Stimulated activated naive CD4-positive, alpha-beta T cell (primary cell): ENCODE measurements around the gene RAB40B.
"Not testable (repeated sequence)": the region's sequence is repeated elsewhere in the genome, so short reads cannot be mapped to it uniquely, and the experiment has no call there.

Source experiments
- DNase-seq, 6 experiments: peaks; one replicate each; lab custom pipeline; 2025; lab: John Stamatoyannopoulos, UW

RAB40B gene, protein sequence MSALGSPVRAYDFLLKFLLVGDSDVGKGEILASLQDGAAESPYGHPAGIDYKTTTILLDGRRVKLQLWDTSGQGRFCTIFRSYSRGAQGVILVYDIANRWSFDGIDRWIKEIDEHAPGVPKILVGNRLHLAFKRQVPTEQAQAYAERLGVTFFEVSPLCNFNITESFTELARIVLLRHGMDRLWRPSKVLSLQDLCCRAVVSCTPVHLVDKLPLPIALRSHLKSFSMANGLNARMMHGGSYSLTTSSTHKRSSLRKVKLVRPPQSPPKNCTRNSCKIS

DNA sequence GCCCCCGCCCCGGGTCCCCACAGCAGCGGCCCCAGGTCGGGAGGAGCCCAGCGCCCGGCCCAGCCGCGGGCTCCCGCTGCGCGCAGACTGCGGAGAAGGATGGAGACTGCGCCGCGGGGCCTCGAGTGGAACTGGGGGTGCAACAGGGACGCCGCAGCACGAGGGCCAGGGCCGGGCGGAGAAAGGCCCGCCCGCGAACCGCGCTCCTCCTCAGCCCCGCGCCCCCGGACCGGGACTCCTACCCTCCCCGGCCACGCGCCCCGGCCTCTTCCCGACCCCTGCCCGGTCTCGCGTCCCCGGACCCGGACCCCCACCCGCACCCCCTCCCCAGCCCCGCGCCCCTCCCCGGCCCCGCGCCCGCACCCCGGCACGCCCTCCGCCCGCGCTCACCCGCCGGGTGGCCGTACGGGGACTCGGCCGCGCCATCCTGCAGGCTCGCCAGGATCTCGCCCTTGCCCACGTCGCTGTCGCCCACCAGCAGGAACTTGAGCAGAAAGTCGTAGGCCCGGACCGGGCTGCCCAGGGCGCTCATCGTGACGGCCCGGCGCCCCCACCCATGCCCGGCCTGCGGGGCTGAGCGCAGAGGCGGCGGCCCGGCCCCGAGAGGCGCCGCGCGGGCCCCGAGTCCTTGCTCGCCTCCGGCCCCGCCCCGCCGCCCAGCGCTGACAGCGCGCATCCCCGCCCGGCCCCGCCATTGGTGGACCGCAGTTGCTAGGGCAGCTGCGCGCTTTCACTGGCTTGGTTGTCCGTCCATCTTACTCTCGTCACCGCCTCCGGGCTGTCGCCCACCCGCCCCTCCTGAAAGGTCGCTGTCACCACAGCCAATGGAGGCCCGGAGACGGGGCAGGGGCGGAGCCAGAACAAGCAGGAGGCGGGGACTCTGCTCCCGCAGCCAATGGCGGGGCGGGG lies at the start of gene RAB40B:
Gene RAB40B (minus strand): TSS at position 634 of the 909 bp plus-strand sequence. CDS start 102 bp downstream, at position 532.
- DNase-seq, result peak; percentile 98 to 99 (median 98)

DNA sequence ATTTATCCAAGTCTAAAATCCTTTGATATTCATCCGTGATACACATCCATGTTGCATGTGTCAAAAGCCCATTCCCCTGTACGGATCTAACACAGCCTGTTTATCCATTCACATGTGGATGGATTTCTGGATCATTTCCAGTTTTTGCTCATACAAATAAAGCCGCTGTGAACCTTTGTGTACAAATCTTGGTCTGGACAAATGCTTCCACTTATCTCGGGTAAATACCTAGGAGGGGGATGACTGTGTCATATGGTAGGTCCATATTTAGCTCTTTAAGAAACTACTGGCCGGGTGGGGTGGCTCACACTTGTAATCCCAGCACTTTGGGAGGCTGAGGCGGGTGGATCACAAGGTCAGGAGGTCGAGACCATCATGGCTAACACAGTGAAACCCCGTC lies 47.0 kb upstream of the RAB40B start:
- DNase-seq, result no peak

DNA sequence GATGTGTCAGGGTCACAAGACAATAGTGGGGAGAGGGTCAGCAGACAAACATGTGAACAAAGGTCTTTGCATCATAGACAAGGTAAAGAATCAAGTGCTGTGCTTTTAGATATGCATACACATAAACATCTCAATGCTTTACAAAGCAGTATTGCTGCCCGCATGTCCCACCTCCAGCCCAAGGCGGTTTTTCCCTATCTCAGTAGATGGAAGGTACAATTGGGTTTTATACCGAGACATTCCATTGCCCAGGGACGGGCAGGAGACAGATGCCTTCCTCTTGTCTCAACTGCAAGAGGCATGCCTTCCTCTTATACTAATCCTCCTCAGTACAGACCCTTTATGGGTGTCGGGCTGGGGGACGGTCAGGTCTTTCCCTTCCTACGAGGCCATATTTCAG lies 46.2 kb upstream of the RAB40B start:
- not testable (repeated sequence) for DNase-seq

DNA sequence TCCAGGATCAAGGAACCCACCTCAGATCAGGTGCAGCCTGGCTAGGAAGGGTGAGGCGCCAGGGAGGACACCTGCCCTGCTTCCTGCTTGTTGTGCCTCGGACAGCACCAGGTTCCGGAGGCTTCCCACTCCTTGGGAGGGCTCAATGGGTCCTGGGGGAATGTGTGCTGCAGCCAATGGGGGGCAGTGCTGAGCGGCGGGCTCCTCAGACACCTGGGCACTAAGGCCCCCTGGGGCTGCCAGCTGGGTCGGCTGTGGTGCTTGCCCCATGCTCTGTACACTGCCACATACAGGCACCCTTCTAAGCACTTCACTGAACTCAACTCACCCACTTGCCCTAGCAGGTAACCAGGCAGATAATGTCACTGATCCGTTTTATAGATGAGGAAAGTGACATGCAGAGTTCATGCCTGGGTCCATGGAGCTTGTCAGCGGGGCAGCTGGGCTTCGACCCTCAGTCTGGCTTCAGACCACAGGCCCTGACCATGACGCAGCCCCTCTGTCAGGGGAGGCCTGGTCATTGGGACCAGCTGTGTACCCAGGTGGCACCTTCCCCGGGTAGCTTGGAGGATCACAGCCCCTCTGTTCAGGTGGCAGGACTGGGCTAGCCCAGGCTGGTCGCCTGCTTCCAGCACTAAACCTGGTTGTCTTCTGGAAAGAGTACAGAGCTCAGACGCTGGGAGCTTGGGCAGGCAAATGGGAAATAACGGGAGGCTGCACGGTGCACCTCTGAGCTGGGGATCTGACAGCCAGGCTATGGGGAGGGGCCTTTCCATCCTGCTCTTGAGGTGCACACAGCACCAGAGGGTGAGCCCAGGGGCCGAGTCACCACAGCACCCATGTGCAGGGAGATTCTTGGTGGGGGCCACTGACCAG lies 45.1 kb upstream of the RAB40B start:
- no peak for DNase-seq

DNA sequence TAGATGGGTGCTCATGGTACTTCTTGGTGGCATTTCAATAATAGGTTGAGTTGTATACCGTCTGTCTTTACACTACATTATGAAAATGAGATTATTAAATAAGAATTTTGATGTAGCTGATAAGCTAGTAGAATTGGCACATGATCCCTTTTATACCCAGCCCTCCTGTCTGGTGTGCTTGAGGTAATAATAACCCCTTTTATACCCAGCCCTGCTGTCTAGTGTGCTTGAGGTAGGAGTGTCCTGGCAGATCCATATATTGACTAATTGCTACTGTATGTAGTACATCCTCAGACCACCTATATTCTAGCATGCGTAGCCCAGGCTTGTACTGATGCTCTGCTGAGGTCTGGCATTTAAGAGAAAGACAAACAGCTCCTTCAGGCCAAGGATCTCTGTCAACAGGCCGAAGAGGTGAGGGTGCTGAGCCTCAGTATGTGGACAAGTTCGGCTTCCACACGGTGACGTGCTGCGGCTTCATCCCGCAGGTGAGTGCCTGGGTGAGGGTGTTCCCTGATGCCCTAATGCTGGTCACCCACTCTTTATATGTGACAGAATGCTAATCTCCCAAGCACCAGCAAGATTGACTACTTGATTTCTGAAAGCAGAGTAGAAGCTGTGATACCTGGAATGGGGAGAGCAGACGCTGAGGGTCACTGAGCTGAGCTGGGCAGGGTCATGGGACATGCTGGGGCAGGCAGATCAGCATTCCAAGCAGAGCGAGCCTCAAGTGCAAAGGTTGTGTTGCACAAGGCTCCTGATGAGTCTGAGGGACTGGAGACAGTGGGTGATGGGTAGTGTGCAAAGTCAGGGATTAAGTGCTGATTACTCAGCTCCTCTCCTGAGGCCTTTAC lies 42.6 kb upstream of the RAB40B start:
- DNase-seq, result no peak

DNA sequence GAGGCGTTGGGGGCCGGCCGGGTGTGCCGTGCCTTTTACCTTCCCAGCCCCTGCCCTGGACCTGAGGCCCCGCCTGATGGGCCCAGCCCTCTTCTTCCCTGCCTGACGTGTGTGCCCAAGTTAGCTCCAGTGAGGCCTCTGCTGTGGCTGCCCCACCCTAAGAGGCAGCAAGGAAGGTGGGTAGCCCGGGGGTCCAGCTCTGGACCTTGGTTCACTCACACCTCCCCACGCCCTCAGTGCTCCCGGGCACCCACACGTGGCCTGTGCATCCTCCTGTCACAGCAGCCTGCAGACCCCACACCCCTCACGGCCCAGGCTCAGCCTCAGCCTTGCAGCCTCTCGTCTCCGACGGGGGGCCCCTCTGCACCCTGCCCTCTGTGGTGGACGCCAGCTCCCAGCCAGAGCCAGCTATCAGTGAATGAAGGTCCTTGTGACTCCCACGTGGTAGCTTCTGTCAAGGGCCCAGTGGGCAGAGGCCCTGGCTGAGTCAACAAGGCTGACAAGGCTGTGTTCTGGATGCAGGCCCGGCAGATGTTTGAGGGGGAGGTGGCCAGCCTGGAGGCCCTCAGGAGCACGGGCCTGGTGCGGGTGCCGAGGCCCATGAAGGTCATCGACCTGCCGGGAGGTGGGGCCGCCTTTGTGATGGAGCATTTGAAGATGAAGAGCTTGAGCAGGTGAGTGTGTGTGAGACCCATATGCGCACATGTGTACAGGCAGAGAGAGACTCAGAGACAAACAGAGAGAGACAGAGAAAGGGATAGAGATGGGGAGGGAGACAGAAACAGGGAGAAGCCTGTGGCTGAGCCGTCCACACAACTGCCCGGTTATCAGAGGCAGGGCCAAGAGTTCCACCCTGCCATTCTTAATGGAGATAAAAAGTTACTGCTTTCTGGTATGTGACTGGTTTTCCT lies 39.7 kb upstream of the RAB40B start:
- DNase-seq, result no peak

DNA sequence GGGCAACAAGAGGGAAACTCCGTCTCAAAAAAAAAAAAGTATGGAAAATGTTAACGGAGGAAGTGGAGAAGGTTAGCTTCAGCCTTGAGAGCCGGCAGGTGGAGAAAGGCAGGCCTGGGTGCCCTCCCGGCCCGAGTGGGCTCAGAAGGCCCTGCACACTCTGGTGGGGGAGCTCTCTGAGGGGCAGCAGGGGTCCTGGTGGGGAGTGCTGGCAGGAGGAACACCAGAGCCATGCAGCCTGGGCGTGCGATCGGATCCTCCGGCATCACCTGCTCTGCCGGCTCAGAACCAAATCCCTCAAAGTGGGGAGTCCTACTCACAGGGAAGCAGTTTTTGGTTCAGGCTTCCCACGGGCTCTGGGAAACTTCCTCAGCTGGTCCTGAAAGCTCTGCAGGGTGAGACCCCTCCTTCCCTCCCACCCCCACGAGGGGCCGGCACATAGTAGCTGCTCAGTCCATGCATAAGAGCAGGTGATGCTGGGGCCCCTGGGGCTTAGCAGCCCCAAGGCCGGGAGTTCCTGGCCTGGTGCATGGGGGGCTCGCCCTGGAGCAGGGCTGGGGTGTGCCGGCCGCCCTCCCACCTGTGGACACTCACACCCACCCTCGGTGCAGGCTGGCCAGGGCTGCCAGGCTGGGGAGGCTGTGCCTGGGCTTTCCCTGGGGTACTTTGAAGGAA lies 38.1 kb upstream of the RAB40B start:
- no peak for DNase-seq

DNA sequence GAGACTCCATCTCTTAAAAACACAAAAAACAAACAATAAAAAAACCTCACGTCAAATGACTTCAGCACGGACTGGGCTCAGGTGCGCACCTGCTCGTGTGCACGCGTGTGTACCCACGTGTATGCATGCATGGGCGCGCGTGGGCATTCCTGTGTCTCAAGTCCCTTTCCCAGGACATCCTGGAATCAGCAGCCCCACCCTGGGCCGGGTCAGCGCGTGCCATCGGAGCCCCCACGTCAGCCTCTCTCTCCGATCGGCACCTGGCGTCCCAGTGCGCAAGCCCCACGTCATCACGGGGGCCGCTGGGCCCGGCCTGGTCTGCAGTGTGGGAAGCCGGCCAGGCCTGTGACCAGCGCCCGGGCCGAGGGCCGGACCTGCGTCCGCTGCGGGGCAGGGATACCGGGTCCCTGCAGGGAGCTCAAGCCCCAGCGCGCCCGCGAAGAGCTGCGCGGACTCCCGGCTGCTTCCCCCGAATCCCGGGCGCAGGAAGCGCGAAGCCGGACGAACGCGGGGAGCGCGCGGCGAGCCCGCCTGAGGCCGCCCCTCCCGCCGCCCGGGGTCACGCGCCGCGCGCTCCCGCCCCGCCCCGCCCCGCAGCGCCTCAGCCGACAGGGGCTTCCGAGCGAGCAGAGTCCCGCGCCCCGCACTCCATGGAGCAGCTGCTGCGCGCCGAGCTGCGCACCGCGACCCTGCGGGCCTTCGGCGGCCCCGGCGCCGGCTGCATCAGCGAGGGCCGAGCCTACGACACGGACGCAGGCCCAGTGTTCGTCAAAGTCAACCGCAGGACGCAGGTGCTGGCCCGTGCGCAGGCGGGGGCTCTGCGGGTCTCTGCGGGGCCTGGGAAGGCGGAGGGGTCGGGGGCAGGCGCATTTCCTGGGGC lies 36.7 kb upstream of the RAB40B start, which contains the start of gene FN3K:
Gene FN3K (plus strand): TSS at position 629 of the 880 bp plus-strand sequence. CDS start 22 bp downstream, at position 651.
- DNase-seq, result peak in 5 of 6 experiments; percentile 25 to 55 (median 32)

DNA sequence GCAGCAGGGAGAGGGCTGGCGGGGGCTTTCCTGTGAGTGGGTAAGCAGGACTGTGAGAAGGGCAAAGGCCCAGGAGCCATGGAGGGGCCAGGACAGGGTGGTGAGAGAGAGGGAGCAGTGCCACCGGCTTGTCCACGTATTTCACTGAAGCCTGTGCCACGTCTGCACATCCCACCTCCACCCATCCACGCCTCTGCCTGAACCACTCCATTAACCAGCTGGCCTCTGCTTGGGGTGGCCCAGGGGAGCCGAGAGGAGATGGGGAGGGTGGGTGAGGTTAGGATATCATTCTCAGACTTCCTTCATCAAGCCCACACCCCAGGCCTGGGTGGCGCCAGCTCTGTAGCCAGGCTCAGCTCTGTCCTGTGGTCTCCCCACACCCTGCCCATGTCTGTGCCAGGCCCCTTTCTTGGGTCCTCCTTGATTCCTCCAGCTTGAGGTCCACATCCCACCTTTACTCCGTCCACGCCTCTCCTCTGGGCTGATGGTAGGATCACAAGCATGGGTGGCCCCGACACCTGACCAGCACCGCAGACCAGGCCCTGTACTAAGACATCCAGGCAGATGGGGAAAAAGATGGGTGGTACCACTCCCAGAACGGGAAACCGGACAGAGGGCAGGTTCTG lies 33.7 kb upstream of the RAB40B start:
- DNase-seq, result no peak

DNA sequence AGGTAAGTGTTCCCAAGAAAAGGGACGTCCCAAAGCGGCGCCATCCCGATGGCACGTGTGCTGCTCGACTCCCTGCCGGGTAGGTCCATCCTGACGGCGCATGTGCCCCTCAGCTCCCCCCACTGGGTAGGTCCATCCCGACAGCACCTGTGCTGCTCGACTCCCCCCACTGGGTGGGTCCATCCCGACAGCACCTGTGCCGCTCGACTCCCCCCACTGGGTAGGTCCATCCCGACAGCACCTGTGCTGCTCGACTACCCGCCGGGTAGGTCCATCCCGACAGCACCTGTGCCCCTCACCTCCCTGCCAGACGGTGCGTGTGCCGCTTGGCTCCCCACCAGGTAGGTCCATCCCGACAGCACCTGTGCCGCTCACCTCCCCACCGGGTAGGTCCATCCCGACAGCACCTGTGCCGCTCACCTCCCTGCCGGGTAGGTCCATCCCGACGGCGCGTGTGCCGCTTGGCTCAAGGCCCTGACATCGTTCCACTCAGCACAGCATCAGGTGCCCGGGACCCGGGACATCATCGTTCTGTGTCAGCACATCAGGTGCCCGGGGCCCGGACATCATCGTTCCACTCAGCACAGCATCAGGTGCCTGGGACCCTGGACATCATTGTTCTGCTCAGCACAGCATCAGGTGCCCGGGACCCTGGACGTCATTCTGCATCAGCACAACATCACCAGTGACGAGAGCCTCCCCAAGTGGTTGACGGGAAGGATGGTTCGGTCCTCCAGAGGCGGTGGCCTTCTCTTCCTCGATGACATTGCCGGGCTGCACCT lies 31.2 kb upstream of the RAB40B start:
- no peak for DNase-seq

DNA sequence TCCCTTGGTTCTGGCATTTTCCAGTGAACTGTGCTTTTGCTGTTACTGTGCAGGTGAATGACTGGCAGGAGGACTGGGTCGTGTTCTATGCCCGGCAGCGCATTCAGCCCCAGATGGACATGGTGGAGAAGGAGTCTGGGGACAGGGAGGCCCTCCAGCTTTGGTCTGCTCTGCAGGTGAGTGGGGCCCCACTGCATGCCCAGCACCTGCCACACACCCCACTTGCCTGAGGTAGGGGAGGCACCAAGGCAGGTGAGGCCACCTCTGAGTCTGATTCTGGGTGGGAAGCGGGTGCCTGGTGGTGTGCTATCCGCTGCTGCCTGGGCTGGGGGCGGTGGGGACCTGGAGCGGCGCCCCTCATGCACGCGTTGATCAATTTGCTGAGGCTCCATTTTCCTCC lies 27.9 kb upstream of the RAB40B start:
- no peak for DNase-seq

DNA sequence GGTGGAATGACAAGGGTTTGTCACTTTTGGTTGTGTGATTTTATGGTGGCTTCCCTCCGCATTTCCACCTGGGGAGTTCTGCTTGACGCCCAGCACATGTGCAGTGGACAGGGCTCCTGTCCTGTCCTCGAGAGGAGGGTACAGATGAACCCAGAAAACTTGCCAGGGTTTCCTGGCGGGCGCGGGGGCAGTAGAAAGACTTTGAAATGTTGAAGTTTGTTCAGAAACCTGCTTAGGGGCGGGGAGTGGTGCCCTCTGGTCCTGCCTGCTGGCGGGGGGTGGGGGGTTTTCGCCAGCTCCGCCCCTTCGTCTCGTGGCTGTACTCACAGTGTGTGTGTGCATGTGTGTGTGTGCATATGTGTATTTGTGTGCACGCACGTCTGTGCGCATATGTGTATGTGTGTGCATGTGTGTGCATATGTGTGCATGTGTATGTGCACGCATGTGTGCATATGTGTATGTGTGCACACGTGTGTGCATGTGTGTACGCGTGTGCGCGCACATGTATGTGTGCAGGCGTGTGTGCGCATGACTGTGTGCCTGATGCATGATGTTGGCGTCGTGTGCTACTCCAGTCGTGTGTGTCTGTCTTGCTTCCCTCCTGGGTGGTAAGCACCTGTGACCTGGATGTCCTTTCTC lies 24.8 kb upstream of the RAB40B start:
- DNase-seq, result no peak

DNA sequence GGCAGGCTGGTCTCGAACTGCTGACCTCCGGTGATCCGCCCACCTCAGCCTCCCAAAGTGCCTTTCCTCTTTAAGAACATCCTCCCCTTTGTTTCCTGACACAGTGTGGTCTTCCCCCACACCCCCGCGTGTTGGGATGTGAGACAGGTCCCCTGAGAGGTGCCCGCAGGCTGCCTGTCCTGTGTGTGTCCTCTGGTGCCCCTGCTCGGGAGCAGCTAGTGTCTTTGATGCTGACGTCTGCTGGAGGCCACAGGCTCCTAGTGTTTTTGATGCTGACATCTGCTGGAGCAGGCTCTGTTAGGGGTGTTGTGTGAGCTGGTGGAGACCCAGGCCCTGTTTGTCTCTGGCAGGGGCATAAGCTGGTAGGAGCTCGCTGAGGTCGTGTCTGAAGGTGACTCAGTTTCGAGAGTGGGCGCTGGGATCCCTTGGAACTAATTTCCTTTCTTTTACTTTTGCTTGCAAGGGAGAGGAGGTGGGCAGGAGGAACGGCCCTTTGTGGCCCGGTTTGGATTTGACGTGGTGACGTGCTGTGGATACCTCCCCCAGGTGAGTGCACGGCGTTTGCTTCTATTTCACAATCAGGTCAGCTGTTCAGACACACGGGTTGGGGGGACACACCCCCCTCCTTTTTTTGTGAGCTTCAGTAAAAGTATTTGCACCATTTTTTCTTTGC lies 24.0 kb upstream of the RAB40B start:
- no peak for DNase-seq

DNA sequence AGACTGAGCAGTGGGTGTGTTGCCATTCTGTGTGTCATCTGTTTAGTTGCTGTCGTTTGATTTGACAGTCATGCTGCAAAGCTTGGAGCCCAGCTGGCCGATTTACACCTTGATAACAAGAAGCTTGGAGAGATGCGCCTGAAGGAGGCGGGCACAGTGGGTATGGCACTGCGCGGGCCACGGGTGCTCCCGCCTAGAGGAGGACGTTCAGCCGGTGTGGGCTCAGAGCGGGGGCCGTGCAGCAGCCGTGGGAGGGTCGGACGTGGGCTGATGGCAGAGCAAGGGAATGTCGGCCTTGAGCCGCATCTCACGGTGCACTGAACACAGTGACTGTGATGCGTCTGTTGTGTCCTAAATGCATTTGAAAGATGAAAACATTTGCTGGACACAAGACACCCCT lies 21.7 kb upstream of the RAB40B start:
- DNase-seq, result no peak

DNA sequence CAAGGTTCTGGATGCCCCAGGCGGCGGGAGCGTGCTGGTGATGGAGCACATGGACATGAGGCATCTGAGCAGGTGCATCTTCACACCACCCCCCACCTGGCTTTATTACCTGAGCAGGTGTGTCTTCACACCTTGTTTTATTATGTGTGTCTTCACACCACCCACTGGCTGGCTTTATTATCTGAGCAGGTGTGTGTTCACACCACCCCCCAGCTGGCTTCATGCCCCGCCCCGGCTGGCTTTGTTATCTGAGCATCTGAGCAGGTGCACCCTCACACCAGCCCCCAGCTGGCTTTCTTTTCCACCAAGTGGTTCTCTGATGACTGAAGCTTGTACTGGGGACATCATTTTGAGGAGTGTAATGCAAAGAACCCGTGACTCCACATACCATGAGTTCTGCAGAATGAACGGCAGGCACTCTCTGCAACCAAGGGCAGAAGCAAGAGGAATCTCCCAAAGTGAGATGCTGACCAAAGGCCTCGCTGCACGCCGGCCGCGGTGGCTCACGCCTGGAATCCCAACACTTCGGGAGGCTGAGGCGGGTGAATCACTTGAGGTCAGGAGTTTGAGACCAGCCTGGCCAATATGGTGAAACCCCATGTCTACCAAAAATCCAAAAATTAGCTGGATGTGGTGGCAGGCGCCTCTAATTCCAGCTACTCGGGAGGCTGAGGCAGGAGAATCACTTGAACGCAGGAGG lies 20.6 kb upstream of the RAB40B start:
- no peak for DNase-seq
